PFSK-1 (cell line): ENCODE measurements around the gene ETAA1.

Experiments used
- FOXP2 ChIP-seq: optimal IDR thresholded peaks from 2 replicates; pipeline ENCODE3; 2011; ENCODE audit warnings: borderline replicate concordance, control low read depth, inconsistent platforms; ENCODE audit not compliant: insufficient read depth; ENCODE audit errors: extremely low read length, extremely low read depth
- POLR2AphosphoS5 ChIP-seq: IDR thresholded peaks from 2 replicates; pipeline ENCODE4 v1.6.1; 2012; ENCODE audit warnings: low read depth, mild to moderate bottlenecking, control low read depth, low read length, moderate library complexity
- SIN3A ChIP-seq: IDR thresholded peaks from 2 replicates; pipeline ENCODE4 v1.6.1; 2012; ENCODE audit warnings: mild to moderate bottlenecking, low read length, moderate library complexity, borderline replicate concordance; ENCODE audit not compliant: insufficient read depth
- TAF1 ChIP-seq: IDR thresholded peaks from 2 replicates; pipeline ENCODE4 v1.6.1; 2012; ENCODE audit warnings: low read length, control low read depth, borderline replicate concordance; ENCODE audit not compliant: insufficient read depth
- TF ChIP-seq, protein P1 (sequence below), 2 experiments: IDR thresholded peaks; 2 replicates each; pipeline versions ENCODE4 v1.6.1 to v1.8.0; 2011 to 2012; ENCODE audit warnings: low read depth in 2 of 2, low read length in 2 of 2, control low read depth in 1 of 2, inconsistent platforms in 1 of 2, mild to moderate bottlenecking in 1 of 2, moderate library complexity in 1 of 2; ENCODE audit not compliant: insufficient read depth in 1 of 2

ETAA1 gene

DNA sequence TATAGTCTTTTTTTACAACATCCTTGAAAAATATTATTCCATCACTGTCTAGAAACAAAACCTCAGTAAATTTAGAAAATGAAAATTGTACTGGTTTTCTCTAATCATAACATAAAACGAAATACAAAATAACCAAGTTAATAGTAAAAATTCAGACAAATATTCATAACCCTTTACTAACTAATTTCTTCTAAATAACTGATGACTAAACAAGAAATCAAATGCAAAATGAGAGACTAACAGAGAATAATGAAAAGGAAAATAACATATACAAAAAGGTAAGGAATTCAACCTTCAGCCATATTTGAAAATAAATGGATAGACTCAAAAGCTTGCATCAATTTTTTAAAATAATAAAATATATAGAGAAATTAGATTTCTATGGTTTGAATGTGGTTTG is 18.6 kb upstream of the ETAA1 start:
- no peak for TF ChIP-seq FOXP2
- TF ChIP-seq SIN3A = no peak
- TF ChIP-seq TAF1 = no peak
- no peak for TF ChIP-seq POLR2AphosphoS5
- TF ChIP-seq, protein P1, sequence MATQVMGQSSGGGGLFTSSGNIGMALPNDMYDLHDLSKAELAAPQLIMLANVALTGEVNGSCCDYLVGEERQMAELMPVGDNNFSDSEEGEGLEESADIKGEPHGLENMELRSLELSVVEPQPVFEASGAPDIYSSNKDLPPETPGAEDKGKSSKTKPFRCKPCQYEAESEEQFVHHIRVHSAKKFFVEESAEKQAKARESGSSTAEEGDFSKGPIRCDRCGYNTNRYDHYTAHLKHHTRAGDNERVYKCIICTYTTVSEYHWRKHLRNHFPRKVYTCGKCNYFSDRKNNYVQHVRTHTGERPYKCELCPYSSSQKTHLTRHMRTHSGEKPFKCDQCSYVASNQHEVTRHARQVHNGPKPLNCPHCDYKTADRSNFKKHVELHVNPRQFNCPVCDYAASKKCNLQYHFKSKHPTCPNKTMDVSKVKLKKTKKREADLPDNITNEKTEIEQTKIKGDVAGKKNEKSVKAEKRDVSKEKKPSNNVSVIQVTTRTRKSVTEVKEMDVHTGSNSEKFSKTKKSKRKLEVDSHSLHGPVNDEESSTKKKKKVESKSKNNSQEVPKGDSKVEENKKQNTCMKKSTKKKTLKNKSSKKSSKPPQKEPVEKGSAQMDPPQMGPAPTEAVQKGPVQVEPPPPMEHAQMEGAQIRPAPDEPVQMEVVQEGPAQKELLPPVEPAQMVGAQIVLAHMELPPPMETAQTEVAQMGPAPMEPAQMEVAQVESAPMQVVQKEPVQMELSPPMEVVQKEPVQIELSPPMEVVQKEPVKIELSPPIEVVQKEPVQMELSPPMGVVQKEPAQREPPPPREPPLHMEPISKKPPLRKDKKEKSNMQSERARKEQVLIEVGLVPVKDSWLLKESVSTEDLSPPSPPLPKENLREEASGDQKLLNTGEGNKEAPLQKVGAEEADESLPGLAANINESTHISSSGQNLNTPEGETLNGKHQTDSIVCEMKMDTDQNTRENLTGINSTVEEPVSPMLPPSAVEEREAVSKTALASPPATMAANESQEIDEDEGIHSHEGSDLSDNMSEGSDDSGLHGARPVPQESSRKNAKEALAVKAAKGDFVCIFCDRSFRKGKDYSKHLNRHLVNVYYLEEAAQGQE (IDR thresholded peaks at IDR 0.05; ENCODE audit: insufficient read depth in 1 of 2, low read depth in 2 of 2, low read length in 2 of 2) = no peak

DNA sequence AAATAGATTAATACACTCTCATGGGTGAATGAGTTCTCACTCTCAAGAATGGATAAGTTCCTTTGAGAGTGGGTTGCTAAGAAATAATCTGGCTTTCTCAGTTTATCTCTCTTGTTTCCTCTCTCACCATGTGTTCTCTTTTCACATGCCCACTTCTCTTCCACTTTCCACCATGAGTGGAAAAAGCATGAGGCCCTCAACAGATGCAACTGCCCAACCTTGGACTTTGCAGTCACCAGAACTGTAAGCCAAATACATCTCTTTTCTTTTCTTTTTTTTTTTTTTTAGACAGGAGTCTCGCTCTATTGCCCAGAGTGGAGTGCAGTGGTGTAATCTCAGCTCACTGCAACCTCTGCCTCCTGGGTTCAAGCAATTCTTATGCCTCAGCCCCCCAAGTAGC is 18.1 kb upstream of the ETAA1 start:
- TF ChIP-seq POLR2AphosphoS5 = no peak
- TF ChIP-seq SIN3A = no peak
- TF ChIP-seq, protein P1 (IDR thresholded peaks at IDR 0.05; ENCODE audit: insufficient read depth in 1 of 2, low read depth in 2 of 2, low read length in 2 of 2) = no peak
- no peak for TF ChIP-seq FOXP2
- no peak for TF ChIP-seq TAF1

DNA sequence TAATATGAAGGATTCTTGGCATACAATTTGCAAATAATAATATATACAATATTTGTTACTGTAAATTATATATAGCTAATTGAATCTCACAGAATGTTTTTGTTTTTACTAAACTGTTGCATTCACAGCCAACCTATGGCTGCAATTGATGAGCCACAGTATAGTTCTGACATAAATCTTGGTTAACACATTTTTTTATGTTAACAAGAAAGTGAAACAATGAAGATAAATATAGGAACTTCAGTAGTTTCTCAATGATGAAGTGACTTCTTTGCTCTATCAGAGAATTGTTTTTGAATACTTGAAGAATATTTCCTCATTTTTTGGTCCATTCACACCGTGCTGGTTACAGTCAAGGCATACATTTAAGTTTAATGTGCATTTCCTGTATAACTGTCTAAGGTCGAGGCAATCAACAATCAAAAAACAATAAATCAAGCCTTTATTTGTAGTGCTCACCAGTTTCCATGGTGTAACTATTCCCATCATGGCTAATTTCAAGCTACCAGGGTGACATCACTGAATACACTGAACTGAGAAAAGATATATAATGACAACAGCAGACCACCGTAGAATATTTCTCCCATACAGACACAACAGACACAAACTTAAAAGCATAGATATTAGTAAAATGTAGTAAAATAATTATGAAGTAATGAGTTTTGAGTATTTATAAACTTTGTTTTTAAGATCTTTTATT is 12.9 kb upstream of the ETAA1 start:
- TF ChIP-seq POLR2AphosphoS5 (no peak), FOXP2 (no peak), SIN3A (no peak), TAF1 (no peak)
- TF ChIP-seq, protein P1 (IDR thresholded peaks at IDR 0.05; ENCODE audit: insufficient read depth in 1 of 2, low read depth in 2 of 2, low read length in 2 of 2) = no peak

DNA sequence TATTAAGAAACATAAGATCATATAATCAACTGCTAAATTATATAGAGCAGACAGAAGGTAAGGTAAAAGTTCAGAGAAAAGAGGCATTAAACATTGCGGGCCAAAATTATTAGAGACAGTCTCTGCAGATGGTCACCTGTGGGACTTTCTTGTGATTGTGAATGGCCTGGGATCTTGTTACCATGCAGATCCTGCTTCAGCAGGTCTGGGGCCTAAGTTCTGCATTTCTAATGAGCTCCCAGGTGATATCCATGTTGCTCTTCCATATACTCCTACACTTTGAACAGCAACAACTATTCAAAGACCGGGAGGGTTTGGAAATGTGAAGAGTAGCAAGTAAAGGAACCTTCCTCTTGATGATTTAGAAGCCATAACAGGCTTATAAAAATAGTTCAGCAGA is 8.5 kb upstream of the ETAA1 start:
- TF ChIP-seq TAF1 (no peak), SIN3A (no peak), FOXP2 (no peak), POLR2AphosphoS5 (no peak)
- TF ChIP-seq, protein P1 (IDR thresholded peaks at IDR 0.05; ENCODE audit: insufficient read depth in 1 of 2, low read depth in 2 of 2, low read length in 2 of 2) = no peak

DNA sequence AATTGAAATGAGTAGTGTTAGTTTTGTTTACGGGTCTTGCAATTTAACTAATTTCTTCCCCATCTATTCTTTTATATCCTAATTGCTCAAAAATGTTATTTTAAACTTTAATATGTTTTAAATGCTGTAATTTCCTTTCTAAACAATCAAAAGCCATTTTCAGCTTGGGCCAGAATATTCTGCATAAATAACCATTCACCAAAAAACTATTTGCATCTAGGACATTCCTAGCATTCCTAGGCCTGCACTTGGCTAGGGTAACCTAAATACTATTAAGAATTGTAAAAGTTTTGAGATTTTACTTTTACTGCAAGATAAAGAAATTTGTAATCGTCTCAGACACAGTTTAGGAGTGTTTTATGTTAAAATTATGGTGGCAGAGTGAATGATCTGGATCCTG is 7.8 kb upstream of the ETAA1 start:
- TF ChIP-seq POLR2AphosphoS5 (no peak), FOXP2 (no peak), TAF1 (no peak), SIN3A (no peak)
- TF ChIP-seq, protein P1 (IDR thresholded peaks at IDR 0.05; ENCODE audit: insufficient read depth in 1 of 2, low read depth in 2 of 2, low read length in 2 of 2) = no peak
